Transverse colon (tissue), 4 donors: ENCODE data around the gene EIF3F. TPM values are rescaled to one million over a fixed set of nuclear protein-coding genes. Genes with fewer than 3 reads are reported as not detected.
A peak's percentile ranks its signal among the peaks of the same experiment; 100 is the strongest.
"Not testable (repeated sequence)": the region's sequence is repeated elsewhere in the genome, so short reads cannot be mapped to it uniquely, and the experiment has no call there.

Experiments
- DNase-seq: peaks from one replicate; pipeline ENCODE4 v3.0.0-alpha.2; 2019
- H3K27ac ChIP-seq, 4 donors: fragments of 200-600 bp; sonication (generic); 2 replicates each; pipeline ENCODE4 v1.5.1; 2016 to 2018; ENCODE audit warnings: inconsistent platforms in 4 of 4
- H3K27me3 ChIP-seq: fragments of 200-600 bp; sonication (generic); 2 replicates; pipeline ENCODE4 v1.5.1; 2017; ENCODE audit warnings: inconsistent platforms
- H3K36me3 ChIP-seq, 4 donors: fragments of 200-600 bp; sonication (generic); 2 replicates each; pipeline ENCODE4 v1.5.1; 2017 to 2019; ENCODE audit warnings: inconsistent platforms in 4 of 4
- H3K4me1 ChIP-seq, 4 donors: fragments of 200-600 bp; sonication (generic); 2 replicates each; pipeline ENCODE4 v1.5.1; 2017 to 2020; ENCODE audit warnings: inconsistent platforms in 4 of 4
- H3K4me3 ChIP-seq, 4 donors: fragments of 200-600 bp; sonication (generic); 1 replicate in 1 of 4; 2 replicates in 3 of 4; pipeline versions ENCODE4 v1.5.1 to v1.6.1; 2017 to 2019; ENCODE audit warnings: inconsistent platforms in 4 of 4
- H3K9me3 ChIP-seq, 2 donors: fragments of 200-600 bp; sonication (generic); 2 replicates each; pipeline ENCODE4 v1.5.1; 2017 to 2019; ENCODE audit warnings: inconsistent platforms in 2 of 2
- CTCF ChIP-seq, 5 experiments: fragments of 200-600 bp in 3 of 5; fragments of 450-650 bp in 2 of 5; sonication (generic) in 3 of 5; IDR thresholded peaks; 1 replicate in 2 of 5; 2 replicates in 3 of 5; pipeline ENCODE4 v1.5.1; 2016 to 2017; ENCODE audit warnings: antibody characterized with exemption in 5 of 5, inconsistent platforms in 3 of 5, mild to moderate bottlenecking in 2 of 5, moderate library complexity in 1 of 5
- EP300 ChIP-seq: sonication (generic); formaldehyde crosslinking; IDR thresholded peaks from one replicate; pipeline ENCODE4 v1.6.1; 2017; ENCODE audit warnings: antibody characterized with exemption, low read depth
- POLR2A ChIP-seq: fragments of 450-650 bp; IDR thresholded peaks from one replicate; pipeline ENCODE4 v1.6.1; 2016; ENCODE audit warnings: antibody characterized with exemption, mild to moderate bottlenecking, moderate library complexity
- POLR2AphosphoS5 ChIP-seq, 3 donors: sonication (generic); formaldehyde crosslinking; IDR thresholded peaks; one replicate each; pipeline ENCODE4 v1.6.1; 2016; ENCODE audit warnings: antibody characterized with exemption in 3 of 3
- WGBS, 2 donors: methylation state at CpG; one replicate each; pipeline ENCODE4 v1.1.5; 2018; ENCODE audit warnings: low coverage in 1 of 2; 5-methylcytosine and 5-hydroxymethylcytosine counted together
- in situ Hi-C, 4 donors: fragments of 200-750 bp; cut with MboI; loops; one replicate each; pipeline versions ENCODE4 v1.15.0 to v1.15.1; 2017; ENCODE audit warnings: low sequenced_read_pairs in 3 of 4, low pct_ligation_motif_present in 1 of 4, low pct_unique_long_range_greater_than_20kb in 1 of 4
- intact Hi-C: fragments of 100-400 bp; cut with DNase I; formaldehyde crosslinking; loops from one replicate; pipeline ENCODE4 v1.15.1; 2023; ENCODE audit warnings: low total_unique reads
- total RNA-seq, 4 donors: library from RNA; depleted of rRNA; stranded (reverse); fragments of >200 nt; gene quantifications; one replicate each; pipeline ENCODE4 v1.1.0, GENCODE V29; 2016

The EIF3F gene
- total RNA-seq, 4 donors from 2014 or later, result 103 to 873 (median 206) TPM

- Histone ChIP-seq H3K27me3 (no peaks in the 10 kb centered on the region), H3K4me3 (no peak overlapping the region), H3K9me3 (no peaks in the 10 kb centered on the region), H3K4me1 (peaks cover 0 to 9% (median 3%) of the 10 kb centered on the region in 4 donors), H3K27ac (no peak overlapping the region), H3K36me3 (no peaks in the 10 kb centered on the region)
- intact Hi-C loops, result no loop called here
- in situ Hi-C loops, result loop anchor here in 1 of 4 donors (10.0 kb wide), 1 partner anchor 88 kb away; no protein-coding TSS in a partner anchor
- TF ChIP-seq POLR2A, result no peak
- no peak for DNase-seq
- WGBS, 2 donors, result 77% methylated on average over 1 of the region's 1 CpG
Measured at GRCh38 chr11:7982582-7983119, 4.5 kb upstream of the EIF3F start.

DNA sequence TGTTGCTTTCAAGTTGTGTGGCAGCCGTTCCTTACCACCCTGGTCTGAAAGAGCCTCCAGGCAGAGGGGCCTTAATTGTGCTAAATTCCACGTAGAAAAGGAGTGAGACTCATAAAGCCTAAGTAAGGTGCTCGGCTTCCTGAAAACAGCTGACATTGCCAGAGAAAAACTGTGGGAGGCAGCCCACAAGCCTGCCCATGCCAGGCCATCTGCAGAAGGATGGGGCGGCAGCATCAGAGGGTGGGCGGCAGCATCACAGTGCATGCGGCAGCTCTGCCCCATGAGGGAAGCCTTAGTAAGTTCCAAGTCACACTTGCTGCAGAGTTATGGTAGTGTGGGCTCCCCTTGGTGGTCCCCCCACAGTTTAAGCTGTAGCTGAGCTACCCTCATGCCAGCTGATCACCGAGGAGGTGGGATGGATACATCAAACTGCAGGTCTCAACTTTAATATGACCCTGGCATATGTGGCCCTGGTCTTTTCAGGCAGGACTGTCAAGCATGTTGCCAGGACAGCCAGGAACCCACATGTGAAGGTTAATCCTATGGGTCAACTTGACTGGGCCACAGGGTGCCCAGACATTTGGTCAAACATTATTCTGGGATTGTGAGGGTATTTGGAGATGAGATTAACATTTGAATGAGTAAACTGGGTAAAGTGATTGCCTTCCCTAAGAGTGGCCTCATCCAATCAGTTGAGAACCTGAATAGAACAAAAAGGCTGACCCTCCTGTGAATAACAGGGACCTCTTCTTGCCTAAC lies 3.1 kb upstream of the EIF3F start:
- Histone ChIP-seq H3K4me1 (peaks cover 12 to 23% (median 16%) of the 10 kb centered on the region in 4 donors), H3K27ac (no peak overlapping the region), H3K27me3 (no peaks in the 10 kb centered on the region), H3K36me3 (peaks cover 0 to 2% (median 0%) of the 10 kb centered on the region in 4 donors), H3K4me3 (no peak overlapping the region), H3K9me3 (no peaks in the 10 kb centered on the region)
- in situ Hi-C loops (loop anchor here in 1 of 4 donors (10.0 kb wide), 1 partner anchor 89 kb away; no protein-coding TSS in a partner anchor), intact Hi-C loops (no loop called here)
- TF ChIP-seq EP300 (no peak), CTCF (IDR thresholded peaks at IDR 0.05) (no peak), POLR2A (no peak)
- WGBS, 2 donors, result 71% methylated on average over 7 of the region's 7 CpGs; no CpG with 5 or more reads in 1 of the 2 donors
- no peak for DNase-seq

GRCh38 chr11:7987560-7987883 lies 385 bp downstream of the EIF3F start:
- DNase-seq, H3K27me3 ChIP-seq, H3K9me3 ChIP-seq: not testable (repeated sequence)
- H3K4me1 ChIP-seq, result peaks cover 16 to 37% (median 20%) of the 10 kb centered on the region in 4 donors
- intact Hi-C loops, result loop anchor here (5.0 kb wide), 1 partner anchor 95 kb away; no protein-coding TSS in a partner anchor
- H3K4me3 ChIP-seq, result peak overlapping the region; percentile 79 to 97 (median 92)
- WGBS, 2 donors, result 0 to 1% methylated on average over 3 to 8 of the region's 13 CpGs
- peak overlapping the region; percentile 79 to 90 (median 85) for H3K27ac ChIP-seq
- in situ Hi-C loops, result loop anchor here in 3 of 4 donors (5.0 to 10.0 kb wide), 2 partner anchors 93 to 95 kb away; no protein-coding TSS in a partner anchor
- H3K36me3 ChIP-seq, result peaks cover 0 to 15% (median 4%) of the 10 kb centered on the region in 4 donors

DNA sequence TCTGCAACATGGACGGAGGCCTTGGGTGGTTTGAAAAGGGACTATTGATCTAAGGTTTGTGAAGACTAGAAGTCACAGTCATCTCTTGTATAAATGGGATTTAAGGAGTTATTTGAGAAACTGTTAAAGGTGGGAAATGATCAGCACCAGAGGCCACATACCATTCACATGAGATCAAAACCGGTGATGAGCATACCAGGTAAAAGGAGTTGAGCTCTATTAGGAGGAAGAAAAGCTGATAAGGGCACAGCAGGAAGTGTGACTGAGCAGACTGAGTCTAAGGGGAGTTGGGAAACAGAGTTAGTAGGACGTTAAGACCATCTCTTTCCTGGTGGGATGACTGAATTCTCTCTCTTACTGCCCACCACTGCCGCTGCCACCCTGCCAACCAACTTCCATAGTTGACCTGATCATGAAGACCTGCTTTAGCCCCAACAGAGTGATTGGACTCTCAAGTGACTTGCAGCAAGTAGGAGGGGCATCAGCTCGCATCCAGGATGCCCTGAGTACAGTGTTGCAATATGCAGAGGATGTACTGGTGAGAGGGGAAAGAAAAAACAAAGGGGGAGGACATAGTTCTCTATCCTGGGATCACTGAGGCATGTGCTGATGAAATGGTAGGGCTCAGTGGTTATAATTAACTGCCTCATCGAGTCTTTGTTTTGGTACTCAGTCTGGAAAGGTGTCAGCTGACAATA lies 7.6 kb downstream of the EIF3F start:
- TF ChIP-seq CTCF (IDR thresholded peaks at IDR 0.05) (no peak), POLR2A (no peak), POLR2AphosphoS5 (IDR thresholded peaks at IDR 0.05) (no peak), EP300 (no peak)
- Histone ChIP-seq H3K27ac (no peak overlapping the region), H3K9me3 (no peaks in the 10 kb centered on the region), H3K4me1 (peaks cover 0 to 8% (median 0%) of the 10 kb centered on the region in 4 donors), H3K4me3 (no peak overlapping the region), H3K27me3 (no peaks in the 10 kb centered on the region), H3K36me3 (peaks cover 0 to 75% (median 32%) of the 10 kb centered on the region in 4 donors)
- in situ Hi-C loops, result no loop called here
- no peak for DNase-seq
- 91 to 92% methylated on average over 4 to 6 of the region's 6 CpGs for WGBS, 2 donors
- intact Hi-C loops, result no loop called here

DNA sequence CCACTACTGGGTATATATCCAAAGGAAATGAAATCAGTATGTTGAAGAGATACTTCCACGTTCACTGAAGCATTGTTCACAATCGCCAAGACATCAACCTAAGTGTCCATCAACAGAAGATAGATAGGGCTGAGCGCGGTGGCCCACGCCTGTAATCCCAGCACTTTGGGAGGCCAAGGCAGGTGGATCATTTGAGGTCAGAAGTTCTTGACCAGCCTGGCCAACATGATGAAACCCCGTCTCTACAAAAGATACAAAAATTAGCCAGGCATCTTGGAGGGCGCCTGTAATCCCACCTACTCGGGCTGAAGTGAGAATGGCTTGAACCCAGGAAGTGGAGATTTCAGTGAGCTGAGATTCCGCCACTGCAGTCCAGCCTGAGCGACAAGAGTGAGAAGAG lies 12.7 kb downstream of the EIF3F start:
- in situ Hi-C loops, result loop anchor here in 3 of 4 donors (10.0 kb wide), 1 partner anchor 95 kb away; no protein-coding TSS in a partner anchor
- no peak for DNase-seq
- Histone ChIP-seq H3K4me3 (no peak overlapping the region), H3K27ac (no peak overlapping the region), H3K9me3 (no peaks in the 10 kb centered on the region), H3K36me3 (peaks cover 0 to 42% (median 17%) of the 10 kb centered on the region in 4 donors), H3K4me1 (no peaks in the 10 kb centered on the region), H3K27me3 (no peaks in the 10 kb centered on the region)
- intact Hi-C loops, result loop anchor here (5.0 kb wide), 1 partner anchor 98 kb away; no protein-coding TSS in a partner anchor
- WGBS, 2 donors, result 93 to 94% methylated on average over 8 to 10 of the region's 10 CpGs
- no peak for TF ChIP-seq EP300
- TF ChIP-seq CTCF (IDR thresholded peaks at IDR 0.05), result no peak
- no peak for TF ChIP-seq POLR2AphosphoS5 (IDR thresholded peaks at IDR 0.05)
- TF ChIP-seq POLR2A, result no peak
